ENCODE measurements around the gene MTFP1. TPM values are rescaled to one million over a fixed set of nuclear protein-coding genes. Genes with fewer than 3 reads are reported as not detected.

The MTFP1 gene
- total RNA-seq, 2 donors from 2014 or later, result 21.4 to 33.8 TPM

DNA sequence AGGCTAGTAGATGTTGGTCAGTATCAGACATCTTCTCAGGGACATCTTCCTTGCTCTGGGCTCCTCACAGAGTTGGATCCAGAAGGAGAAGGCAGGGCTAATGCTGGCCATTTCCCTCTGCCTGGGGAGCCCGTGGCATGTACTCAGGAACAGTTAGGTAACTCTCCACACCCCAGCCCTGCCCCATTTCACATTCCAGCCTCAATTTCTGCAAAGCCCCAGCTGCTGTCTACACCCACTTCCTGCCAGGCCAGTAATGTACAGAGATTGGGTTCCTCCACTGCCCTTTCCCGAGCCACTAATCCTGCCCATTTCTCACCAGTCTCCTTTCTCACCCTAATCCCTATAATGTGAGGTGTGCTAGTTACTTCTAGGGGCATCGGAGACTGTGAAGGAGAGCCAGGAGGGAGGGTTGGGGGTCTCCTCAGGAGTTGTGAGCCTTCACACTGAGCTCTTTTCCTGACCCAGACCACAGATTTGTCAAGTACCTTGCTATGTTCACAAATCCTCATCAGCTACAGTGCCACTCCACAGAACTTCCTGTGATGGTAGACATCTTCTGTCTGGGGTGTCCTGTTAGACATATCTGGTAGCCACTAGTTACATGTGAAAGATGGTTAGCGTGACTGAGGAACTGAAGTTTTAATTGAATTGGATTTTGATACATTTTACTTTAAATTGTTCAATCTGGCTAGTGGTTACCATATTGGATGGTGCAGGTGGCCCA lies 47.6 kb downstream of the MTFP1 start:
- DNase-seq (no peak), ATAC-seq (no peak)
- intact Hi-C loops (cut with DNase I), result no loop called here

DNA sequence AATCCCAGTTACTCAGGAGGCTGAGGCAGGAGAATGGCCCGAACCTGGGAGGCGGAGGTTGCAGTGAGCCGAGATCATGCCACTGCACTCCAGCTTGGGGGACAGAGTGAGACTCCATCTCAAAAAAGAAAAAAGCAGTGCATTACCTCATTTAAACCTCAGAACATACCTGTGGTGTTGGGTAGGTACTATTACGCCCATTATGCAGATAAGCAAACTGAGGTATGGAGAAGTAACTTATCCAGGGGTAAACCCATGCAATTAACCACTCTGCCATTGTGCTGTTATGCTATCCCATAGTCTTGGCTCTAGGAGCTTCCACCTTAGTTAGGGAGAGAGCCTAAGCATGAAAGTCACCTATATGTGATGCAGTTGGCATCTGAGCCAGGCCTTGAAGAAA lies 48.6 kb downstream of the MTFP1 start:
- intact Hi-C loops (cut with DNase I), result no loop called here
- DNase-seq (no peak), ATAC-seq (no peak)

DNA sequence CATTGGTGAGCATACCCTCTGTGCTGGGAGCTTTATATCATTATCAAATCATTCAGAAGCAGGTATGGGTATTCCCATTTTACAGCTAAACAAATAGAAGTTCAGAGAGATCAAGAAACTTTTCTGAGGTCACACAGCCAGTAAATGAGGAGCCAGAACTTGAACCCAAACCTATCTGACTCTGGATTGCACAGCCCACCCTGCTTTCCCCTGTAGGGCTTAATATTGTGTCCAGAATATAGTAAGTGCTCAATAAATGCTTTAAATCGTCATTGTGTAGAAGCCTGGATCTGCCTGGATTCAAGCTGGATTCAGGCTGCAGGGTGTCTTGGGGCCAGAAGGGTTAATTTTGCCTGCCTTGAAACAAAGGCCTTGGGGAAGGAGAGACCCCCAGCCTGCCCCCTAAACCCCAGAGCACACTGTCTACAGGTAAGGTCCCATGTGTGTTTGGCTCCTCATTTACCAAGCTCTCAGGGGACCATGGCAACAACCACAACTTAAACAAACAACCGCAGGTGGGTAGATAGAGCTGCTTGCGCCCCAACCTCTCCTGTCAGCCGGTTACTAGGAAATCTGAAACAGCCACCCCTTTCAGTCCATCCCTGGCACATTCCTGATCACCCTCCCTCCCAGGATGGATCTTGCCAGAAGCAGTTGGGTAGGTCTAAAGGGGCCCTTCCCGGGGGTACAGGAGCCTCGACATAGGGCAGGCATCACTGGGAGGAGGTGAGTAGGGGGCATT lies 49.3 kb downstream of the MTFP1 start:
- intact Hi-C loops (cut with DNase I), result no loop called here
- no peak for ATAC-seq
- DNase-seq, result no peak

Other genes with a start within 250 kb of the MTFP1 start
- gene LIF, start 179.0 kb upstream of the MTFP1 start, total RNA-seq, result 1 to 10 TPM in 1 of 2 donors, under 1 TPM in 1; 0.94 to 7.0 TPM
- gene OSM, start 158.9 kb upstream of the MTFP1 start, total RNA-seq, result 1 to 10 TPM in 1 of 2 donors, under 1 TPM in 1; 0.56 to 1.4 TPM
- gene CASTOR1, start 136.3 kb upstream of the MTFP1 start, total RNA-seq, result 1 to 10 TPM; 7.4 to 9.4 TPM
- gene TBC1D10A, start 98.8 kb upstream of the MTFP1 start, total RNA-seq, result 10 to 100 TPM; 11.9 to 12.3 TPM
- gene SF3A1, start 68.9 kb upstream of the MTFP1 start, total RNA-seq, result 100 to 1,000 TPM in 1 of 2 donors, 10 to 100 TPM in 1; 94.3 to 105 TPM
- under 1 TPM; 0.65 to 0.84 TPM for gene CCDC157, start 68.8 kb upstream of the MTFP1 start, total RNA-seq
- 10 to 100 TPM in 1 of 2 donors, 1 to 10 TPM in 1; 7.5 to 12.9 TPM for gene RNF215, start 38.4 kb upstream of the MTFP1 start, total RNA-seq
- 1 to 10 TPM; 2.1 to 5.7 TPM for gene SEC14L2, start 28.8 kb upstream of the MTFP1 start, total RNA-seq
- gene SEC14L3, start 46.2 kb downstream of the MTFP1 start, total RNA-seq, result not detected
- not detected for gene SEC14L4, start 79.9 kb downstream of the MTFP1 start, total RNA-seq
- gene SEC14L6, start 121.0 kb downstream of the MTFP1 start, total RNA-seq, result under 1 TPM; 0.08 to 0.56 TPM
- gene GAL3ST1, start 148.9 kb downstream of the MTFP1 start, total RNA-seq, result under 1 TPM; 0.29 to 0.39 TPM
- gene PES1, start 166.1 kb downstream of the MTFP1 start, total RNA-seq, result 10 to 100 TPM; 23.0 to 38.9 TPM
- 10 to 100 TPM; 20.9 to 21.3 TPM for gene TCN2, start 181.4 kb downstream of the MTFP1 start, total RNA-seq
- gene SLC35E4, start 210.0 kb downstream of the MTFP1 start, total RNA-seq, result 1 to 10 TPM; 2.3 to 5.3 TPM
- 1 to 10 TPM; 3.8 to 5.6 TPM for gene DUSP18, start 242.1 kb downstream of the MTFP1 start, total RNA-seq